GM18868 (cell line): ENCODE measurements around the gene MRPL54.
"Not testable (repeated sequence)": the region's sequence is repeated elsewhere in the genome, so short reads cannot be mapped to it uniquely, and the experiment has no call there.

ENCODE experiments used
- ATAC-seq: cut with Tn5 transposase; IDR thresholded peaks from one replicate; pipeline ENCODE4 v1.9.1; 2021; ENCODE audit warnings: mild to moderate bottlenecking, moderate library complexity; ENCODE audit not compliant: unreplicated experiment

Gene MRPL54

GRCh38 chr19:3807574-3808354, 45.3 kb downstream of the MRPL54 start:
- no peak for ATAC-seq

- no peak for ATAC-seq
Observed at GRCh38 chr19:3808420-3809143, 46.1 kb downstream of the MRPL54 start.

GRCh38 chr19:3809881-3810707, 47.6 kb downstream of the MRPL54 start:
- no peak for ATAC-seq

GRCh38 chr19:3810708-3811355, 48.4 kb downstream of the MRPL54 start:
- ATAC-seq: no peak

DNA sequence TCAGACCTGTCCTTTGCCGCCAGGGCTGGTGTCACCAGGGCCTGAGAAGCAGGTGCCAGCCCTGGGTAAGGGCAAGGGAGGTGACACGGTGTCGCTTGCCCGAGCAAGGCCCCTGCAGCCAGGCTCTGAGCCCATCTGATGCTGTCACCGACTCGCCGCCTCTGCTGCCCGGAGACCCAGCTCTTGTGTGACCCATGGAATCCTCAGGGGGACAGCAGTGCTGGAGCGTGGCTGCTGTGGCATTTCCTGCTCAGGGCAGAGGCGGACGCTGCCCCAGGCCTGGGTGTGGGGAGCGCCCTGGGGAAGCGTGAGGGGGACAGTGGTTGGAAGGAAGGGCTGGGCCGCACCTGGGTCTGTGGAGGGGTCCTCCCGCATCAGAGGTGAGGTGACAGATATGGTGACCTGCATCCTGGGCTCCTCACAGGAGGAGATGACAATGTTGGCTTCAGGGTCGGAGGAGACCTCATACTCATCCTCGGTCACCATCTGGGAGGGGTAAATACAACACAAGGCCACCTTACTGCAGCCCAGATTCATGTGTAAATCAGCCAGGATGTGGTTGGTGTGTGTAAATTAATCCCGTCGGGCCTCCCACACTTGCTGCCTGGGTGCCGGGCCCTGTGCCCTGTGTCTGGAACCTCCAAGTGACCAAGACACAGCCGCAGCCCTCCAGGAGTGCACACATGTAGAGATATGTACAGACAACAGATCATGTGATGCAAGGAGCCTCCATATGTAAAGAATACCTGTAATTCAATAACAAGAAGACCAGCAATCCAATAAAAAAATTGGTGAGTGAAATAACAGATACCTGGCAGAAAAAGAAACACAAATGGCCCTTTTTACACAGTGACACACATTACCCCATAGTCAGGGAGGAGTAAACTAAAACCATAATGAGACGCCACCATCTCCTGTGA, 51.3 kb downstream of the MRPL54 start:
- no peak for ATAC-seq

DNA sequence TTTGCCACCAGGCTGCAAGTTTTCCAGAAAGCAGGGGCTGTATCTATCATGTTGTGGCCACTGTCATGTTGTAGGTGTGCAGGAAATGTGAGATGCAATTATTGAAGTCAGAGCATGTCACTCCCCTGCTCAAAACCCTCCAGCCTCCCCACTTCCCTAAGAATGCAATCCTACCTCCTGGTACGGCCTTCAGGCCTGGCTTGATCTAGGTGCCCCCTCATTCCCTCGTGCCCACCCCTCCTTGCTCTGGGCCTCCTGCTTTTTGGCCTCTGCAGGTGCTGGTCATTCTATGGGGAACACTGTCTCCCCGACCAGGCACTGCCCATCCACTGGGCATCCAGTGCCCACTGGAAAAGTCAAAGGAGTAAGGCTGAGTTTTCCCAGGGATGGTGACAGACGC, 52.2 kb downstream of the MRPL54 start:
- no peak for ATAC-seq

GRCh38 chr19:3816148-3816547, 53.7 kb downstream of the MRPL54 start:
- not testable (repeated sequence) for ATAC-seq

DNA sequence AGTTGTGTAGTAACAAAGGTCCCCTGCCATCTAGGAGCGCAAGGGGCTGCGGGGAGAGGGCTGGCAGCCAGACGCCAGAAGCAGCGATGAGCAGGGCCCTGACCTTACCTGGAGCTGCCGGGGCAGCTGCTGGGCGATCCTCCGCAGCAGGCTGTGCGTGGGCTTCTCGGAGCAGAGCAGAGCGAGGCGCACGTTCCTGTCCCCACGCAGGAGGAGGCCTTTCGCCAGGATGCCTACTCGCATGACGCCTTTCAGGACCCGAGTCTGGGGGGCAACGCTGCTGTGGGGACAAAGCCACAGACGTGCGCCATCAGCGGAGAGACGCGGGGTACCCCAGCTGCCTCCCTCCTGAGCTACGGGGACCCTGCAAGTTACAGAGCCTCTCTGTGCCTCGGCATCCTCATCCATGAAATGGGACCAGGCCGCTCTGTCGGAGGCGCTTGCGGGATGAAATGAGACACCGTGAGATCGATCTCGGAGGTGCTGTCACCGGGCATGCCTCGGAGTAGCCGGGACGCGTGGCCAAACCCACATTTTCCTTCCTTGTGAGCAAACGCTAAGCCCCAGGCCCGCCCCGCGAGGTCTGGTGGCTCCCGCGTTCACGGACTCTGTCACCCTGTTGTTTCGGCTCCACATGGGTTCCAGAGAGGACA, 54.2 kb downstream of the MRPL54 start:
- no peak for ATAC-seq
